ENCODE data around the gene MPHOSPH6. TPM values are rescaled to one million over a fixed set of nuclear protein-coding genes. Genes with fewer than 3 reads are reported as not detected.

Gene MPHOSPH6
- total RNA-seq, 4 donors from 2014 or later, result 13.8 to 21.0 (median 14.6) TPM

- Histone ChIP-seq H3K9me3 (no peaks in the 10 kb centered on the region), H3K4me1 (no peaks in the 10 kb centered on the region), H3K4me3 (no peak overlapping the region), H3K27me3 (peaks cover 27% of the 10 kb centered on the region), H3K27ac (no peak overlapping the region), H3K36me3 (no peaks in the 10 kb centered on the region)
- 65% methylated on average over 3 of the region's 3 CpGs for WGBS, 2 donors (ENCODE audit: low coverage in 1 of 2)
- ATAC-seq, result no peak
- no peak for TF ChIP-seq EP300 (IDR thresholded peaks at IDR 0.05)
- no peak for TF ChIP-seq POLR2A (IDR thresholded peaks at IDR 0.05)
- no peak for TF ChIP-seq POLR2AphosphoS5 (IDR thresholded peaks at IDR 0.05)
- TF ChIP-seq CTCF (IDR thresholded peaks at IDR 0.05), result no peak
These were observed 11.6 kb upstream of the MPHOSPH6 start for GRCh38 chr16:82181461-82182185.

- H3K27ac ChIP-seq, result no peak overlapping the region
- no peaks in the 10 kb centered on the region for H3K9me3 ChIP-seq
- no peak for ATAC-seq
- peaks cover 25% of the 10 kb centered on the region for H3K27me3 ChIP-seq
- H3K4me3 ChIP-seq, result no peak overlapping the region
- WGBS, 2 donors (ENCODE audit: low coverage in 1 of 2), result 20 to 94% methylated on average over 1 to 2 of the region's 2 CpGs
- no peak for TF ChIP-seq EP300 (IDR thresholded peaks at IDR 0.05)
- TF ChIP-seq POLR2AphosphoS5 (IDR thresholded peaks at IDR 0.05), result no peak
- TF ChIP-seq POLR2A (IDR thresholded peaks at IDR 0.05), result no peak
- no peak for TF ChIP-seq CTCF (IDR thresholded peaks at IDR 0.05)
- no peaks in the 10 kb centered on the region for H3K36me3 ChIP-seq
- no peaks in the 10 kb centered on the region for H3K4me1 ChIP-seq
These were observed 8.3 kb upstream of the MPHOSPH6 start for GRCh38 chr16:82178352-82178751.

GRCh38 chr16:82177555-82177954 is 7.5 kb upstream of the MPHOSPH6 start:
- H3K9me3 ChIP-seq, result no peaks in the 10 kb centered on the region
- no peak for ATAC-seq
- no peak overlapping the region for H3K27ac ChIP-seq
- H3K27me3 ChIP-seq, result peaks cover 33% of the 10 kb centered on the region
- no peaks in the 10 kb centered on the region for H3K4me1 ChIP-seq
- no peak overlapping the region for H3K4me3 ChIP-seq
- TF ChIP-seq POLR2A (IDR thresholded peaks at IDR 0.05) (no peak), POLR2AphosphoS5 (IDR thresholded peaks at IDR 0.05) (no peak)
- H3K36me3 ChIP-seq, result no peaks in the 10 kb centered on the region
- 73 to 94% methylated on average over 4 of the region's 4 CpGs for WGBS, 2 donors (ENCODE audit: low coverage in 1 of 2)

- Histone ChIP-seq H3K27me3 (peaks cover 46% of the 10 kb centered on the region), H3K9me3 (no peaks in the 10 kb centered on the region), H3K4me1 (no peaks in the 10 kb centered on the region), H3K27ac (no peak overlapping the region), H3K36me3 (no peaks in the 10 kb centered on the region), H3K4me3 (no peak overlapping the region)
- TF ChIP-seq CTCF (IDR thresholded peaks at IDR 0.05) (no peak), EP300 (IDR thresholded peaks at IDR 0.05) (no peak), POLR2A (IDR thresholded peaks at IDR 0.05) (no peak), POLR2AphosphoS5 (IDR thresholded peaks at IDR 0.05) (no peak)
- 76 to 80% methylated on average over 3 of the region's 3 CpGs for WGBS, 2 donors (ENCODE audit: low coverage in 1 of 2)
- no peak for ATAC-seq
These were observed 6.2 kb upstream of the MPHOSPH6 start for GRCh38 chr16:82176204-82176603.

- 50 to 80% methylated on average over 4 of the region's 4 CpGs for WGBS, 2 donors (ENCODE audit: low coverage in 1 of 2)
- H3K36me3 ChIP-seq, result no peaks in the 10 kb centered on the region
- H3K4me1 ChIP-seq, result peaks cover 0 to 5% (median 0%) of the 10 kb centered on the region in 3 donors
- no peak overlapping the region for H3K4me3 ChIP-seq
- TF ChIP-seq CTCF (IDR thresholded peaks at IDR 0.05) (no peak), EP300 (IDR thresholded peaks at IDR 0.05) (no peak), POLR2AphosphoS5 (IDR thresholded peaks at IDR 0.05) (no peak), POLR2A (IDR thresholded peaks at IDR 0.05) (no peak)
- no peak overlapping the region for H3K27ac ChIP-seq
- peaks cover 49% of the 10 kb centered on the region for H3K27me3 ChIP-seq
- no peaks in the 10 kb centered on the region for H3K9me3 ChIP-seq
- ATAC-seq, result no peak
These were observed 5.6 kb upstream of the MPHOSPH6 start for GRCh38 chr16:82175627-82176026.
